ENCODE measurements around the gene CCSAP.

GRCh38 chr1:229280921-229281320 lies 61.9 kb downstream of the CCSAP start:
- TF ChIP-seq CTCF (IDR thresholded peaks at IDR 0.05) (no peak), POLR2A (IDR thresholded peaks at IDR 0.05) (no peak)

Data from adrenal gland (tissue), 5 donors.